ENCODE measurements around the gene AMACR. TPM values are rescaled to one million over a fixed set of nuclear protein-coding genes. Genes with fewer than 3 reads are reported as not detected.

AMACR gene
- total and polyA plus RNA-seq, 10 donors, result 3.1 to 9.9 (median 8.9) TPM

DNA sequence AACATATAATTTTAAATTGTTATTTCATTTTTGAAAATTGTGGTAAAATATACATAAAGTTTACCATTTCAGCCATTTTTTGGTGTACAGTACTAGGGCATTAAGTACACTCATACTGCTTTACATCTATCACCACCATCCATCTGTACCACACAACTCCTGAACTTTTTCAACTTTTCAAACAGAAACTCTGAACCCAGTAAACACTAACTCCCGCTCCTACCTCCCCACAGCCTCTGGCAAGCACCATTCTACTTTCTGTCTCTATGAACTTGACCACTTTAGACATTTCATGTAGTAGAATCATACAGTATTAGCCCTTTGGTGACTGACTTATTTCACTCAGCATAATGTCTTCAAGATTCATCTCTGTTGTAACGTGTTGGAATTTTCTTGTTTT, 15.0 kb downstream of the AMACR start:
- H3K4me3 ChIP-seq, result no peak overlapping the region
- intact Hi-C loops (cut with DNase I; ENCODE audit: low total_unique reads), result no loop called here
- DNase-seq, result no peak
- 91 to 97% (median 96%) methylated on average over 2 of the region's 2 CpGs for WGBS, 5 donors
- H3K27ac ChIP-seq, result no peak overlapping the region
- TF ChIP-seq POLR2AphosphoS5 (IDR thresholded peaks at IDR 0.05), result no peak
- TF ChIP-seq CTCF (IDR thresholded peaks at IDR 0.05 in 8 of 11, conservative IDR thresholded peaks at IDR 0.05 in 3 of 11), result no peak
- no peak for TF ChIP-seq POLR2A (IDR thresholded peaks at IDR 0.05)
- peaks cover 0 to 16% (median 0%) of the 10 kb centered on the region in 6 donors for H3K4me1 ChIP-seq
- H3K36me3 ChIP-seq, result peaks cover 4 to 60% (median 19%) of the 10 kb centered on the region in 6 donors
- no peaks in the 10 kb centered on the region for H3K27me3 ChIP-seq (replicated peaks in 1 of 7)
- peaks cover 0 to 2% (median 0%) of the 10 kb centered on the region in 8 donors for H3K9me3 ChIP-seq

GRCh38 chr5:33985447-33985846, 22.4 kb downstream of the AMACR start:
- intact Hi-C loops (cut with DNase I; ENCODE audit: low total_unique reads), result no loop called here
- Histone ChIP-seq H3K27me3 (replicated peaks in 1 of 7) (no peaks in the 10 kb centered on the region), H3K4me3 (no peak overlapping the region), H3K4me1 (no peaks in the 10 kb centered on the region), H3K36me3 (peaks cover 4 to 40% (median 26%) of the 10 kb centered on the region in 6 donors), H3K9me3 (peaks cover 0 to 3% (median 0%) of the 10 kb centered on the region in 8 donors), H3K27ac (no peak overlapping the region)
- TF ChIP-seq CTCF (IDR thresholded peaks at IDR 0.05 in 8 of 11, conservative IDR thresholded peaks at IDR 0.05 in 3 of 11), result no peak
- no peak for TF ChIP-seq POLR2A (IDR thresholded peaks at IDR 0.05)
- TF ChIP-seq POLR2AphosphoS5 (IDR thresholded peaks at IDR 0.05), result no peak
- no peak for DNase-seq
- 93 to 98% (median 96%) methylated on average over 6 of the region's 6 CpGs for WGBS, 5 donors

DNA sequence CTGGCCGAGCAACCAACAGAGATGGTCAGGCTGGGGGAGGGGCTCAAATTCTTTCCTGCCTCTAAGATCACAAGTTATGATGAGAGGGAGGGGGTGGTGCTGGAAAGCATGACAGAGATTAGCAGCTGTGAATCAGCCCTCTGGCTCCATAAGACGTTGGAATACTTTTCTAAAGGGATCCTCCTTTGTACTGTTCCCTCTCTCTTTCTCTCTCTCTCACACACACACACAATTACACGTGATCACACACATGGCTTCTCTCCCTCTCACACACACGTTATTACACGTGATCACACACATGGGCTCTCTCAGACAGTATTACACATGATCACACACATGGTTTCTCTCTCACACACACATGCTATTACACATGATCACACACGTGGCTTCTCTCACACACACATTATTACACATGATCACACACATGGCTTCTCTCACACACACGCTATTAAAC, 23.2 kb downstream of the AMACR start, which contains the start of gene SLC45A2:
SLC45A2 (minus strand) TSS at position 23 of the 454 bp plus-strand sequence. CDS start 110 bp downstream, outside the sequence.
- H3K9me3 ChIP-seq, result peaks cover 0 to 3% (median 0%) of the 10 kb centered on the region in 8 donors
- intact Hi-C loops (cut with DNase I; ENCODE audit: low total_unique reads), result no loop called here
- no peak within 1 kb of the TSS for H3K4me3 ChIP-seq
- no peaks in the 10 kb centered on the region for H3K27me3 ChIP-seq (replicated peaks in 1 of 7)
- no peak within 1 kb of the TSS for H3K27ac ChIP-seq
- no peaks in the 10 kb centered on the region for H3K4me1 ChIP-seq
- no peak for TF ChIP-seq CTCF (IDR thresholded peaks at IDR 0.05 in 8 of 11, conservative IDR thresholded peaks at IDR 0.05 in 3 of 11)
- no peak for TF ChIP-seq POLR2AphosphoS5 (IDR thresholded peaks at IDR 0.05)
- TF ChIP-seq POLR2A (IDR thresholded peaks at IDR 0.05), result no peak
- WGBS, 5 donors, result 82 to 87% (median 85%) methylated on average over 7 of the region's 7 CpGs
- peaks cover 4 to 37% (median 26%) of the 10 kb centered on the region in 6 donors for H3K36me3 ChIP-seq
- DNase-seq, result no peak

GRCh38 chr5:33984178-33984577, 23.7 kb downstream of the AMACR start:
- intact Hi-C loops (cut with DNase I; ENCODE audit: low total_unique reads), result no loop called here
- Histone ChIP-seq H3K36me3 (peaks cover 4 to 32% (median 24%) of the 10 kb centered on the region in 6 donors), H3K4me1 (no peaks in the 10 kb centered on the region), H3K4me3 (no peak overlapping the region), H3K27ac (no peak overlapping the region), H3K9me3 (peaks cover 0 to 3% (median 0%) of the 10 kb centered on the region in 8 donors), H3K27me3 (replicated peaks in 1 of 7) (no peaks in the 10 kb centered on the region)
- 96 to 98% (median 97%) methylated on average over 7 to 15 of the region's 15 CpGs for WGBS, 5 donors
- TF ChIP-seq POLR2A (IDR thresholded peaks at IDR 0.05), result no peak
- no peak for TF ChIP-seq CTCF (IDR thresholded peaks at IDR 0.05 in 8 of 11, conservative IDR thresholded peaks at IDR 0.05 in 3 of 11)
- no peak for TF ChIP-seq POLR2AphosphoS5 (IDR thresholded peaks at IDR 0.05)
- no peak for DNase-seq
